Right atrium auricular region (tissue), 2 donors: ENCODE data around the gene WWOX. TPM values are rescaled to one million over a fixed set of nuclear protein-coding genes. Genes with fewer than 3 reads are reported as not detected.

Experiments
- DNase-seq: peaks from one replicate; pipeline ENCODE4 v3.0.0-alpha.2; 2019; ENCODE audit warnings: low spot score
- H3K27ac ChIP-seq, 2 donors: fragments of 200-600 bp; sonication (generic); 1 replicate in 1 of 2; 2 replicates in 1 of 2; pipeline ENCODE4 v1.5.1; 2016 to 2019
- H3K27me3 ChIP-seq, 2 donors: fragments of 200-600 bp; sonication (generic); one replicate each; pipeline versions ENCODE4 v1.5.1 to v1.6.0; 2017 to 2019
- H3K36me3 ChIP-seq: fragments of 200-600 bp; sonication (generic); one replicate; pipeline ENCODE4 v1.5.1; 2016
- H3K4me1 ChIP-seq, 2 donors: fragments of 200-600 bp; sonication (generic); one replicate each; pipeline versions ENCODE4 v1.5.1 to v1.6.0; 2017 to 2019
- H3K4me3 ChIP-seq, 2 donors: fragments of 200-600 bp; sonication (generic); 1 replicate in 1 of 2; 2 replicates in 1 of 2; pipeline ENCODE4 v1.5.1; 2017 to 2019; ENCODE audit warnings: mild to moderate bottlenecking in 1 of 2, moderate library complexity in 1 of 2
- H3K9me3 ChIP-seq, 2 donors: fragments of 200-600 bp; sonication (generic); one replicate each; pipeline ENCODE4 v1.5.1; 2019
- CTCF ChIP-seq, 2 donors: fragments of 200-600 bp; sonication (generic); IDR thresholded peaks; one replicate each; pipeline ENCODE4 v1.5.1; 2019; ENCODE audit warnings: antibody characterized with exemption in 2 of 2
- total RNA-seq, 2 donors: library from RNA; depleted of rRNA; stranded (reverse); fragments of >200 nt; gene quantifications; one replicate each; pipeline ENCODE4 v1.1.0, GENCODE V29; 2016

Gene WWOX
- total RNA-seq, 2 donors from 2014 or later, result 14.8 to 20.8 TPM

- H3K9me3 ChIP-seq, result peaks cover 0 to 12% of the 10 kb centered on the region in 2 donors
- no peak for TF ChIP-seq CTCF (IDR thresholded peaks at IDR 0.05)
- H3K4me3 ChIP-seq, result no peak overlapping the region
- H3K36me3 ChIP-seq, result no peaks in the 10 kb centered on the region
- no peak overlapping the region for H3K27ac ChIP-seq
- H3K27me3 ChIP-seq, result no peaks in the 10 kb centered on the region
- no peaks in the 10 kb centered on the region for H3K4me1 ChIP-seq
- DNase-seq, result no peak
These were observed 1072.0 kb downstream of the WWOX start for GRCh38 chr16:79171504-79171903.

- Histone ChIP-seq H3K9me3 (peaks cover 0 to 12% of the 10 kb centered on the region in 2 donors), H3K4me1 (no peaks in the 10 kb centered on the region), H3K4me3 (no peak overlapping the region), H3K27me3 (no peaks in the 10 kb centered on the region), H3K27ac (no peak overlapping the region), H3K36me3 (no peaks in the 10 kb centered on the region)
- TF ChIP-seq CTCF (IDR thresholded peaks at IDR 0.05), result no peak
- no peak for DNase-seq
These were observed 1072.7 kb downstream of the WWOX start for GRCh38 chr16:79171931-79172705.

GRCh38 chr16:79172976-79173500 is 1073.6 kb downstream of the WWOX start:
- TF ChIP-seq CTCF (IDR thresholded peaks at IDR 0.05), result no peak
- Histone ChIP-seq H3K36me3 (no peaks in the 10 kb centered on the region), H3K4me3 (no peak overlapping the region), H3K27ac (no peak overlapping the region), H3K4me1 (no peaks in the 10 kb centered on the region), H3K27me3 (no peaks in the 10 kb centered on the region), H3K9me3 (peaks cover 0 to 7% of the 10 kb centered on the region in 2 donors)
- no peak for DNase-seq

- no peak for DNase-seq
- no peak overlapping the region for H3K4me3 ChIP-seq
- H3K4me1 ChIP-seq, result no peaks in the 10 kb centered on the region
- H3K9me3 ChIP-seq, result peaks cover 0 to 7% of the 10 kb centered on the region in 2 donors
- no peak for TF ChIP-seq CTCF (IDR thresholded peaks at IDR 0.05)
- no peaks in the 10 kb centered on the region for H3K36me3 ChIP-seq
- no peak overlapping the region for H3K27ac ChIP-seq
- H3K27me3 ChIP-seq, result no peaks in the 10 kb centered on the region
These were observed 1074.5 kb downstream of the WWOX start for GRCh38 chr16:79173919-79174318.

- Histone ChIP-seq H3K27ac (no peak overlapping the region), H3K36me3 (no peaks in the 10 kb centered on the region), H3K4me3 (no peak overlapping the region), H3K9me3 (peaks cover 0 to 15% of the 10 kb centered on the region in 2 donors), H3K27me3 (no peaks in the 10 kb centered on the region), H3K4me1 (no peaks in the 10 kb centered on the region)
- DNase-seq, result no peak
- TF ChIP-seq CTCF (IDR thresholded peaks at IDR 0.05), result no peak
These were observed 1076.0 kb downstream of the WWOX start for GRCh38 chr16:79175286-79176057.
